SKM-1 treated with dmso at 0.1 percent for 144 hours (cell line): ENCODE data around the gene GYPB.
"Not testable (repeated sequence)": the region's sequence is repeated elsewhere in the genome, so short reads cannot be mapped to it uniquely, and the experiment has no call there.

Experiments used
- DNase-seq: peaks from one replicate; lab custom pipeline; 2025; ENCODE audit not compliant: unreplicated experiment; lab: John Stamatoyannopoulos, UW

GYPB gene

DNA sequence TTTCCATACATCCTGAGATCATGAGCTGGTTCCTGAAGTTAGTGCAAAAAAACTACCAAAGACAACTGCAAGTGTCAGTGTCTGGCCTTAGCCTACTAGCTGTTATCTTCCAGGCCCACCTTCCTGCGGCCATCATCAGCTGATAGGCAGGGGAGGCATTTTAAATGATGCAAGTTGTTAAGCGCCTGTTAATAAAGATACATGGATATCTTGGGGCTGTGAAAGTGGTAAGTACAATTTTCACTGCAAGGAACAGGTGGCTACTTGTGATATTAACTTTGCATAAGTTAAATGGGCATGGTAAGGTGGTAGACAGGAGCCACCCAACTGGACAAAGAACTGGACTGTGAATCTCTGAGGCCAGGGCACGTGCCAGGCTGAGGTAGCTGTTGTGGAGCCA, at the start of gene GYPB:
Gene GYPB (minus strand): TSS at position 104 of the 400 bp plus-strand sequence. CDS start 93 bp downstream, at position 11.
- not testable (repeated sequence) for DNase-seq

GRCh38 chr4:144061556-144061955, 42.4 kb upstream of the GYPB start:
- not testable (repeated sequence) for DNase-seq

GRCh38 chr4:144060234-144060859, 41.2 kb upstream of the GYPB start:
- DNase-seq, result not testable (repeated sequence)

- no peak for DNase-seq
Measured at GRCh38 chr4:144056800-144057199, 37.6 kb upstream of the GYPB start.

- DNase-seq, result not testable (repeated sequence)
Measured at GRCh38 chr4:144055336-144055735, 36.2 kb upstream of the GYPB start.

- not testable (repeated sequence) for DNase-seq
Measured at GRCh38 chr4:144051494-144051893, 32.3 kb upstream of the GYPB start.

DNA sequence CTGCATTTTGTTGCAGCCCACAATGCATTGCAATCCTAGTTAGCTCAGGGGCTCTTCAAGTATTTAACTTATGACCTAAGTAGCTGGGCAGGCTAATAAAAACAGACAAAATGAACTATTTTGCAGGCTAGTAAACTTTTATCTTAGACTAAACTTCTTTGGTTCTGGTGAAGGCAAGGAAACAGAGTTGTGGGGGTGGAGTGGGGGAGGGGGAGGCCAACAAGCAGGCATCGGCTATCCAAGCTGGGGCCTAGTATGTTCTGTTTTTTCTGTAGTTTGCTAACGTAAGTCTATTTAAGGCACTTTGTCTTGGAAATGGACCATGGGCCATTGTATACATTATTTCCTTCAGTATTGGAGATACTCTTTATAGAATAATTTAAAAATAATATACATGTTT, 31.5 kb upstream of the GYPB start:
- not testable (repeated sequence) for DNase-seq

GRCh38 chr4:144049495-144050424, 30.6 kb upstream of the GYPB start:
- DNase-seq, result not testable (repeated sequence)

DNA sequence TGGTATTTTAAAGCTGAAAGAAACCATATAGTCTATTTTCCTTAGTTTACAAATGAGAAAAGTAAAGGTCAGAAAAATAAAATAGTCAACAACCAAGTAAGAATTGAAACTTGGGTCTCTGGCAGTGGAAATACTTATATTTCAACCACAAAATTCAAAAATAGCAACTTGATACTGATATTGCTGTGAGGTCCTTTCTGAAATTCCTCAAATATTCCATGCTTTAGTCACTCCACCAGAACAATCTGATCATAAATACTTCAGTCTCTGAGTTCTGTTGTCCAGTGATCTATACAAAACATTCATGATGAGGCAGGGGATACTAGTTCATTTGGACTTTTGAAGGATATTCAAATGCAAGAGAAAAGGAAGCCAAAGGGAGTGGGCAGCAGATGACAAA, 25.8 kb upstream of the GYPB start:
- DNase-seq, result not testable (repeated sequence)

GRCh38 chr4:144032580-144032979, 13.4 kb upstream of the GYPB start:
- not testable (repeated sequence) for DNase-seq

- DNase-seq, result not testable (repeated sequence)
Measured at GRCh38 chr4:144031875-144032274, 12.7 kb upstream of the GYPB start.

GRCh38 chr4:144031369-144031768, 12.2 kb upstream of the GYPB start:
- DNase-seq, result not testable (repeated sequence)

DNA sequence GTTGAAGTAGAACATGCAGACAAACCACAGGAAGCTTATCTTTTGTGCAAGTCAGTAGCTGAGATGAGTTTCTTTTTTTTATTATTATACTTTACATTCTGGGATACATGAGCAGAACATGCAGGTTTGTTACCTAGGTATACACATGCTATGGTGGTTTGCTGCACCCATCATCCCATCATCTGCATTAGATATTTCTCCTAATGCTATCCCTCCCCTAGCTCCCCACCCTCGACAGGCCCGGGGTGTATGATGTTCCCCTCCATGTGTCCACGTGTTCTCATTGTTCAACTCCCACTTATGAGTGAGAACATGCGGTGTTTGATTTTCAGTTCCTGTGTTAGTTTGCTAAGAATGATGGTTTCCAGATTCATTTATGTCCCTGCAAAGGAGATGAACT, 11.5 kb upstream of the GYPB start:
- not testable (repeated sequence) for DNase-seq

GRCh38 chr4:144026682-144027081, 7.5 kb upstream of the GYPB start:
- DNase-seq, result not testable (repeated sequence)

DNA sequence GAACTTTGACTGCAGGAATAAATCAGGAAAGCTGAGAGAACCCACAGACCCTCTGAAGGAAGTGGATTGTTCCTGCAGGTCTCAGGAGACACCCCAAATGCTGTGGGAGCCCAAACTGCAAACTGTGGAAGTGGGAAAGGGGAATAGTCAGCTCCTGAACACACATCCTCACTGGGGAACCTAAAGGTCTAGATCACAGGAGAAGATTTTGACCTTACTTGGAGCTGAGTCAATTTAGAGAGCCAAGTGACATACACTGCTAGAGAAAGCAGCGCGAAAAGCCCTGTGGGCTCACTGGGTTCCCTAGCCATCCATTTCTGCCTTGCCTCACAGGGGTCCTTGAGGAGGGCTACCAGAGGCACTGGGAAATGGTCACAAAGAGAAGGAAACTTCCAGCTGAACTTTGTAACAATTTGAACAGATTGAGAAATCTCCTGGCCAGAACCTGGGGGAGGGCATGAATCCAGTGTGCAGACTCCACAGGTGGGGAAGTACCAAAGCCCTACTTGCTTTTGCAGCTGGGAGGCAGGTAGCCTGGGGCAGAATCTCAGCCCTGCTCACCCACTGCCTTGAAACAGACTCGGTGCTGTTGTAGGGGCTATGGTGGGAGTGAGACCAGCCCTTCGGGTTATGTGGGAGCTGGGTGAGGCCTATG, 5.3 kb upstream of the GYPB start:
- not testable (repeated sequence) for DNase-seq

DNA sequence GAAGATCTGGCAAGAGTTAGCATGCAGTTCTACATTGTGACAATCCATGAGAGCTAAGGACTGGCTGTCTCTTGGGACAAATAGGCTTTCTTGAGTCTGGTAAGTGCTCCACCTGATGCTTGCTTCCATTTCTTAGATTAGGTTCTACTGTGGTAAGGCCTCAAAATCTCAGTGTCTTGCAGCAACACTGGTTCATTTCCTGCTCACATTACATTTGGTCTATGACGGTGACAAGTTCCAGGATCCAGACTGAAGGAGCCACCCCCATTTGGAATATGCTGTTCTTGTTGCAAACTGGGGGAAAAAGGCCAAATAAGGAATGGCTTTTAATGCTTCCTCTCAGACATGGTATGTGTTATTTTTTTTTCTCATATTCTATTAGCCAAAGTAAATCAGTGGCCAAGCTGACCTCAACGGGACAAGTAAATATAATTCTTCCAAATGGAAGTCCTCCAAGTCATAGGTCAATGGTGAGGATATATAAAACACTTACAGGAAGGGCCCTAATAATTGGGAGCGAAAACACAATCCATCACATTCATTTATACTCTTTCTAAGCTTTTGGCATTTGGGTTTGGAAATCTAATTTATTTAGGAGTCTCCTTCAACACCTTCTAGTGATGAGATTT, 3.7 kb upstream of the GYPB start:
- DNase-seq, result not testable (repeated sequence)

GRCh38 chr4:144021336-144021990, 2.3 kb upstream of the GYPB start:
- DNase-seq, result peak; percentile 22

DNA sequence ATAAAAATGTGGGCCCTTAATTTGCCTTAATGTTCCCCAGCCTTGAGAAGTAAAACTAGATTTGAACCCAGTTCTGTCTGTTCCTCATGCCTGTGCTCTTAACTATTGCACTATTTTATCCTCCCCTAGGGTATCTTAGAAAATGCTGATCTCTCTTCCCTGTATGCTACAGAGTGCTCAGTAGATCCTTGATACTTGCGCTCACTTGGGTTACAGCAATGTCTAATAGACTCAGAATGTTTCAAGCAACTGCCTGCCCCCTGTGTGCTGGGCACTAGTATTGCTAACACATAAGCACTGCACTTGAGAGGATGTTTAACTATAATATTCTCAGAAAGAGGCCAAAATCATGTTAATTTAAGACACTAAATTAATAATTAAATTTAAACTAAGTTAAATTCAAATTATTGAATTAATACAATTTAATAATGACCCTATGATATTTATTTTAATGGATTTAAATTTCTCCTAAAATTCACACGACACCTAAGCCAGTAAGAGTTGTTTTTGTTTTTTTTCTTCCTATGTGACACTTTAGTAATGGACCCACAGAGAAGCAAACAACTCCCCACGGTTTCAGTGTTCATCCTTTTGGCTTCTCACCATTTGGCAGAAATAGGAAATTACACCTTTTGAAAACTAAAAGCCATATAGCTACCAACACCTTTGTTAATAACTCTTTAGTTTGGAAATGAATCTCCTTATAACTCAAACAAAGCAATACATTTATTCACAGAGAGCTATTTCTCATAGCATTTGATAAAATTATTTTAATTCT, 768 bp downstream of the GYPB start:
- DNase-seq, result not testable (repeated sequence)

- not testable (repeated sequence) for DNase-seq
Measured at GRCh38 chr4:144017271-144017670, 1.9 kb downstream of the GYPB start.
